DND-41 (cell line): ENCODE results near the gene AMH.

Experiments
- CTCF ChIP-seq: IDR thresholded peaks from 2 replicates; pipeline ENCODE4 v1.5.1; 2012; ENCODE audit warnings: borderline replicate concordance, low read length, moderate library complexity, mild to moderate bottlenecking; ENCODE audit not compliant: poor library complexity, severe bottlenecking; ENCODE audit errors: extremely low read depth
- EZH2 ChIP-seq: IDR thresholded peaks from 3 replicates; pipeline ENCODE4 v1.6.1; 2012; ENCODE audit warnings: borderline replicate concordance, low read depth, mild to moderate bottlenecking, moderate library complexity, low read length, inconsistent platforms; ENCODE audit not compliant: severe bottlenecking

GRCh38 chr19:2249880-2250765 lies 1.0 kb downstream of the AMH start:
- TF ChIP-seq CTCF (no peak), EZH2 (no peak)
